NCI-H1436 treated with DMSO at 0.1 percent for 48 hours (cell line): ENCODE measurements around the gene SETX.

Source experiments
- DNase-seq: peaks from one replicate; lab custom pipeline; 2025; lab: John Stamatoyannopoulos, UW

Gene SETX

GRCh38 chr9:132214027-132214622 lies 140.7 kb downstream of the SETX start:
- no peak for DNase-seq

DNA sequence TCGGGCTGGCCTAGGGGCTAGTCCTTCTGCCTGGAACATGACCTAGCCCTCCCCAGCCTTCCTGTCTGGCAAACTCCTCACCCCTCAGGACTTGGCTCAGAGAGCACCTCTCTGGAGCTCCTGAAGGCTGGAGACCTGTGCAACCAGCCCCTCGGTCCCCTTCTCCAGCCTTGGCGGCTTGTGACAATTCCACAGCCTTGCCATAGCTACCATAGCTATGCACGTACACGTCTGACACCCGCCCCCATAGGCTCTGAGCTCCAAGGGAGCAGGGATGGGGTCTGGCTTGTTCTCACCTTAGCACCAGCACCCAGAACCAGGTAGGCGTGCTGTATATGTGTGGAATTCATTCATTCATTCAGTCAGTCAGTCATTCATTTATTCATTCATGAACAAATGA lies 143.2 kb downstream of the SETX start:
- no peak for DNase-seq
